ENCODE measurements around the gene UNC5B. TPM values are rescaled to one million over a fixed set of nuclear protein-coding genes. Genes with fewer than 3 reads are reported as not detected.
A peak's percentile ranks its signal among the peaks of the same experiment; 100 is the strongest.

UNC5B gene
- total RNA-seq, 1 donor from 2014 or later = 26.9 TPM

DNA sequence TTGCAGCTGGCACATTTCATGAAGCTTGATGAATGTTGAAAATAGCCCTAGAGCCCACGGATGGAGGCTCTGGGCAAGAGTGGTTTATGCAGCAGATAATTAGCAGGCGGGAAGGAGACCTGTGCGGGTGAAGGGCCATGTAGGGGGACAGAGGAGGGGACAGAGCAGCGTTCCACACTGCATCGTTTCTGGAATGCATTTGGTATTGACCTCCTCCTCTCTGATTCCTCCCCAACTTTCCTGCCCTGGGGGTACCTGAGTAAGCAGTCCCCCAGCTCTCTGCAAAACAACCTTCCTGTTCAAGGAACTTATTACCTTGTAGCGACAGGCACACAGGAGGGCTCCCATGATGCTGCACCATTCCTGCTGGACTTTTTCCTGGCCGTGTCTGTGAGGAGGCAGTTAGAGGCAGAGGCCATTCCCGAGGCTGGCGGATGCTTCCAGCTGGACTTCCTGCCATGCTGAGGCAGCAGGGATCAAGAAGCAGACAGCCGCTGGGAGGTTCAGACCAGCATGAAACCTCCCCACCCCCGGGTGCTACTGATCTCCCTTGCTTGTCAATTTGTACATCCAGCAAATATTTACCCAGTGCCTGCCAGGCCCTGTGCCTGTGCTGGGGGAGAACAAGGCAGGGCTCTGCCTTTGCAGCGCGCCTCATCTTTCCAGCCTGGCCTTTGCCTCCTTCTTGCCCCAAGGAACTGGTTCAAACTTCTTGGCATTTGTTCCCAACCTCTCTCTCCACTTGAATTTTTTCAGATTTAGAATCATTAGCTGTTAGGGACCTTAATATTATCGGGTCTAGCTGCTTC lies 135.4 kb downstream of the UNC5B start:
- Histone ChIP-seq H3K27me3 (ENCODE audit: control insufficient read depth, insufficient read depth, low read length) (no peaks in the 10 kb centered on the region), H3K4me3 (ENCODE audit: low read depth, low read length) (no peak overlapping the region), H3K36me3 (ENCODE audit: control insufficient read depth, insufficient read depth, low read length) (no peaks in the 10 kb centered on the region)
- TF ChIP-seq, protein P1, sequence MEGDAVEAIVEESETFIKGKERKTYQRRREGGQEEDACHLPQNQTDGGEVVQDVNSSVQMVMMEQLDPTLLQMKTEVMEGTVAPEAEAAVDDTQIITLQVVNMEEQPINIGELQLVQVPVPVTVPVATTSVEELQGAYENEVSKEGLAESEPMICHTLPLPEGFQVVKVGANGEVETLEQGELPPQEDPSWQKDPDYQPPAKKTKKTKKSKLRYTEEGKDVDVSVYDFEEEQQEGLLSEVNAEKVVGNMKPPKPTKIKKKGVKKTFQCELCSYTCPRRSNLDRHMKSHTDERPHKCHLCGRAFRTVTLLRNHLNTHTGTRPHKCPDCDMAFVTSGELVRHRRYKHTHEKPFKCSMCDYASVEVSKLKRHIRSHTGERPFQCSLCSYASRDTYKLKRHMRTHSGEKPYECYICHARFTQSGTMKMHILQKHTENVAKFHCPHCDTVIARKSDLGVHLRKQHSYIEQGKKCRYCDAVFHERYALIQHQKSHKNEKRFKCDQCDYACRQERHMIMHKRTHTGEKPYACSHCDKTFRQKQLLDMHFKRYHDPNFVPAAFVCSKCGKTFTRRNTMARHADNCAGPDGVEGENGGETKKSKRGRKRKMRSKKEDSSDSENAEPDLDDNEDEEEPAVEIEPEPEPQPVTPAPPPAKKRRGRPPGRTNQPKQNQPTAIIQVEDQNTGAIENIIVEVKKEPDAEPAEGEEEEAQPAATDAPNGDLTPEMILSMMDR (IDR thresholded peaks at IDR 0.05; ENCODE audit: insufficient read depth, low read length, poor library complexity, severe bottlenecking) = no peak
- DNase-seq (ENCODE audit: low read depth) = no peak

DNA sequence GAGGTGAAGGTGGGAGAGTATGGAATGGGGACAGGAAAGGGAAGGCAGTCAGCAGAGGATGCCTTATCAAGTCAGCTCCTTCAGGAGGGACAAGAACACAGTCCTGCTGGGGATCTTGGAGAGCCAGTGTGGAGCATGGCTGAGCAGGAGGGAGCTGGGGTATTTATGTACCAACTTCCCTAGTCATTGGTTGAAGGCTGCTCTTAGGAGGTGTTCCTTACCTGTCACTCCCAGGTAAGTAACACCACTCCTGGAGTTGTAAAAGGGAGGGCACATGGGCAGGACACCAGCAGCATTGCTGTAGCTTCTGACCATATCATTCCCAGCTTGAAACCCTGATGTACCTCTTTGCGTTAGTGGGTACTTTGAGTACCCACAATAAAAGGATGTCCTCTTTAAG lies 136.5 kb downstream of the UNC5B start:
- no peak for DNase-seq (ENCODE audit: low read depth)
- Histone ChIP-seq H3K4me3 (ENCODE audit: low read depth, low read length) (no peak overlapping the region), H3K36me3 (ENCODE audit: control insufficient read depth, insufficient read depth, low read length) (no peaks in the 10 kb centered on the region), H3K27me3 (ENCODE audit: control insufficient read depth, insufficient read depth, low read length) (no peaks in the 10 kb centered on the region)
- TF ChIP-seq, protein P1 (IDR thresholded peaks at IDR 0.05; ENCODE audit: insufficient read depth, low read length, poor library complexity, severe bottlenecking) = no peak

DNA sequence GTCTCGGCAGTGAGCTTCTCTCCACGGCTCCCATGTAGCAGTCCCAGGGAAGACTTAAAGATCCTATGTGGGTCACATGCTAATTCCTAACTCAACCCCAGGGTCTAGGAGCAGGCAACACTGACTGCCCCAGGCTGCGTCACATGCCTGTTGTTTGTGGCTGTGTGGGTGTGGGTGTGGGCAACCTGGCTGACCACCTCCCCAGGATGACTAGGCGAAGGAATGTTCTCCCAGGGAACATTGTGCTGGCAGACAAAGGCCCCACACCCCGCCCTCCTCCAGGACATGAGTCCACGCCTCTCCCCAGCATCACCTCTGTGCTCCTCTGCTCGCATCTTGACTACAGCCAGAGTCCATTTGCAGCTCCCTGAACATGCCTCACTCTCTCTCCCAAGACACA lies 137.0 kb downstream of the UNC5B start:
- Histone ChIP-seq H3K4me3 (ENCODE audit: low read depth, low read length) (no peak overlapping the region), H3K27me3 (ENCODE audit: control insufficient read depth, insufficient read depth, low read length) (no peaks in the 10 kb centered on the region), H3K36me3 (ENCODE audit: control insufficient read depth, insufficient read depth, low read length) (no peaks in the 10 kb centered on the region)
- DNase-seq (ENCODE audit: low read depth) = peak; percentile 48
- TF ChIP-seq, protein P1 (IDR thresholded peaks at IDR 0.05; ENCODE audit: insufficient read depth, low read length, poor library complexity, severe bottlenecking) = no peak

DNA sequence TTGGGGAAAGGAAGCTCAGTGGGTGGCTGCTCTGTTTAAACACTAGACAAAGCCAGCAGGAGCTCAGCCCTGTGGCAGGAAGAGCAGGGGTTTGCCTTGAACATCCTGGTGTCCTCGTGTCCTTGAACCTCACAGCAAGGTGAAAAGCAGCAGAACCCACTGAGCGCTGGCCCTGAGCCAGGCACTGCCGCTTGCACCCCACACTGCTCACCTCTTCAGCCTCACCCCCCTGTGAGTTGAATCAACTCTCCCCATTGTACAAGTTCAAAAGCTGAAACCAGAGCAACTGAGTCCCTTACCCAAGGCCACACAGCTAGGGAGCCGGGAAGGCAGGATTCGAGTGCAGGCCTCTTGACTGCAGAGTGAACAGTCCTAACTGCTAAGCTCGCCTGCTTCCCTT lies 138.7 kb downstream of the UNC5B start:
- TF ChIP-seq, protein P1 (IDR thresholded peaks at IDR 0.05; ENCODE audit: insufficient read depth, low read length, poor library complexity, severe bottlenecking) = no peak
- DNase-seq (ENCODE audit: low read depth) = no peak
- H3K27me3 ChIP-seq (ENCODE audit: control insufficient read depth, insufficient read depth, low read length) = no peaks in the 10 kb centered on the region
- no peak overlapping the region for H3K4me3 ChIP-seq (ENCODE audit: low read depth, low read length)
- no peaks in the 10 kb centered on the region for H3K36me3 ChIP-seq (ENCODE audit: control insufficient read depth, insufficient read depth, low read length)

DNA sequence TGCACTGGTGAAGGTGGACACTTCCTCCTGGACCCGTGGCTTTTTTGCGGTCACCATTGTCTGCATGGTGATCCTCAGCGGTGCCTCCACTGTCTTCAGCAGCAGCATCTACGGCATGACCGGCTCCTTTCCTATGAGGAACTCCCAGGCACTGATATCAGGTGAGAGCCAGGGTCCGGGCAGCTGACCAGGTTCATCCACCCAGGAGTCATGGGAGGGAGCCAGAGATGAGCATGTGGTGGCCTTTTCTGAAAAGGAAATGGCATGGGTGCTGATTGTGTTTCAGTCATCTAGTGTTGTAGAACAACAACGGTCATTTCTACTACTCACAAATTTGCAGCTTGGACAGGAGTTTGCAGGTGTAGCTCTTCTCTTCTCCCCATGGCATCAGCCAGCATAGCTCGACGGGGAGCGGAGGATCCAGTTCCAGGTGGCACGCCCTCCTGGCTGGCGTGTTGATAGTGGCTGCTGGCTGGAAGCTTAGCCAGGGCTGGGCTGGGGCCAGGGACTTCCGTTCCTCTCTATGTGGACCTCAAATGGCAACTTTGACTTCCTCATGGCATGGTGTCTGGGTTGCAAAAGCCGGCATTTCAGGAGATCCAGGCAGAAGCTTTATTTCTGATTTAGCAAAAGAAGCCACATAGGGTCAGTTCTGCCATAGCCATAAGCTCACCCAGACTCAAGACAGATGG lies 139.4 kb downstream of the UNC5B start:
- Histone ChIP-seq H3K4me3 (ENCODE audit: low read depth, low read length) (no peak overlapping the region), H3K27me3 (ENCODE audit: control insufficient read depth, insufficient read depth, low read length) (no peaks in the 10 kb centered on the region), H3K36me3 (ENCODE audit: control insufficient read depth, insufficient read depth, low read length) (no peaks in the 10 kb centered on the region)
- DNase-seq (ENCODE audit: low read depth) = no peak
- TF ChIP-seq, protein P1 (IDR thresholded peaks at IDR 0.05; ENCODE audit: insufficient read depth, low read length, poor library complexity, severe bottlenecking) = no peak

Other genes with a start within 250 kb of the UNC5B start
- gene SLC29A3, start 106.7 kb downstream of the UNC5B start, total RNA-seq = 3.6 TPM in 2 replicates
- gene CDH23, start 184.3 kb downstream of the UNC5B start, total RNA-seq = 0.04 and 0.14 TPM in 2 replicates

All from kidney epithelial cell (primary cell).